ENCODE measurements around the gene C1QTNF3.
"Not testable (repeated sequence)": the region's sequence is repeated elsewhere in the genome, so short reads cannot be mapped to it uniquely, and the experiment has no call there.

C1QTNF3 gene

DNA sequence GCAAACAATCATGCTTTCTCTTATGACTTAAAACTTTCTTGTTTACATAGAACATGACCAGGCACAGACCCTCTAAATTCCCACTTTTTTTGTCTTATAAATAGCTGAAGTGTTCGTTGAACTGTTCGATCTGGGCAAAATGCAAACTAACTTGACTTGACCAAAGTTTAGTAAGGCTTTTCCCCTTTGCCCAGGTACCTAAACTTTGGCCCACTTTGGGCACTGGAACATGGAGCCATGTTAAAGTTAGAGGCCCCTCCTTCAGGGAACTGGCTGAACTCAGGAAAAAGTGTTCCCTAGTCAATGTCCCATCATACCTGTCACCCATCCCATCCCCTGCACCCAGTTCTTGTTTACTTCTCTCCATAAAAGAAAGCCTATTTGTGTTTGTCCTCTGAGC lies 25.8 kb downstream of the C1QTNF3 start:
- no peak for DNase-seq

DNA sequence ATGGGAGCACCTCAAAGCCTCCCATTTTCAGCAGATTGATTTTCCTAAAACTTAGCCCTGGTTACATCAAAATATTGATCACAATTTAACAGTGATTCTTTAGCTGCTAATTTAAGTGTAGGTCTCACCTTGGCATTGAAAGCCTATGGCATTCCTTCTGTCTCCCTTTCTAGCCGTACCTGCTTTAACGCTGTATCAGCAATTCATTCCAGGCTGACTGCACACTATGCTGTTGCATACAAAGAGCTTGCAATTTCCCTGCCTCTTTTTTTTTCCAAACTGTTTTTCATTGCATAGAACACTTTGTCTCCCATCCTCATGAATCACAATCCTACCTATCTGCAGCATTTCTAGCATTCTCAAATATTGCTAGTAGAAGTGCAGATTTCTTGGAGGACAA lies 26.3 kb downstream of the C1QTNF3 start:
- no peak for DNase-seq

DNA sequence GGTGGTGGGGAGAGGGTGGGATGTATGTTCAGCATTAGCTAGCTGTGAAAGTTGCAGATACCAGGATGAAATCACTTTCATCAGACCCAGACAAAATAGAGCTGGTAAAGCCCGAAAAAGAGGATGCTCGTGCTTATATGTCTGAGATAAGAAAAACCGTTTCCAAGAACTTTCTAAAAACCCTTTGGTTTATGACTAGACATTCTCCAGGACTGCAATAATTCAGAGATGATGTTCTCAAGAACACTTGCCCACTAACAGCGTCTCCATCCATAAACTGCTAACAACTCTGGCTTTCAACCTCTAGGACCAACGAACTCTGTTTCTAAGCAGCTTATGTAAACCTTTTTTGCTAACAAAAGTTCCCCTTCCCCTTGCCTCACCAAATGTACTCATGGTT lies 26.8 kb downstream of the C1QTNF3 start:
- DNase-seq, result no peak

DNA sequence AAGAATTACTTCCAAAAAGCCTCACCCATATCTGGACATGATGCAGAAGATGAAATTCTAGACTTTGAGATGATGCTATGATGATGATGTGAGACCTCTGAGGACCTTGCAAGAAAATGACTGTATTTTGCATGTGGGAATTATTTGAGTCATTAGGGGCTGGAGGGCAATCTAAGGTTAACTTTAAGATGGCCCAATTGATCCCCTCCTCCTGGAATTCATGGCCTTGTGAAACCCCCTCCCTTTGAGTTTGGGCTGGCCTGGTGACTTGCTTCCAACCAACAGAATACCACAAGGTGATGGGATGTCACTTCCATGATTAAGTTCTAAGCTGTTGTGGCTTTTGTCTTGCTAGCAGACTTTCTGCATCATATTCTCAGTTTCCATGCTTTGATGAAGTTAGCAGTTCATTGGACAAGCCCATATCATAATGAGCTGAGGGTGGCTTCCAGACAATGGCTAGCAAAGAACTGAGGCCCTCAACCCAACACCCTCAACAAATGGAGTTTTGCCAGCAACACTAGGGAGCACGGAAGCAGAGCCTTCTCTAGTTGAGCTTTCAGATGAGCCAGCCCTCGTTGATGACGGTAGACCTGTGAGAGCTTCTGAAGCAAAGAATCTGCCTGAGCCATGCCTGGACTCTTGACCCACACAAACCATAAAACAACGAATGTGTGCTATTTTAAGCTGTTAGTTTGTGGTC lies 27.7 kb downstream of the C1QTNF3 start:
- no peak for DNase-seq

DNA sequence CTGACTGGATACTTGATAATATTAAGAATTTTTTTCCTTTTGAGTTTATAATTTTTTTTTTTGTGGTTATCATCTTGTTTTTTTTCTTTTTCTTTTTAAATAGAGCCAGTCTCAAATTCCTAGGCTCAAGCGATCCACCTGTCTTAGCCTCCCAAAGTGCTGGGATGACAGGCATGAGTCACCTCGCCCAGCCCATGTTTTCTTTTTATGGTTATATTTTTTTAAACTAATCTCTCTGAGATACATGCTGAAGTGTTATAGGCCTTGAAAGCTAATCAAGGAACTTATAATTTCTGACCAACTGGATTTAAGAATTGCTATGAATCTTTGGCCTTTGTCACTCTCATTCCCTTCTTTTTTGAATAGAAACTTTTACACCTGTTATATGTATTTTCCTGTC lies 28.4 kb downstream of the C1QTNF3 start:
- DNase-seq, result no peak

DNA sequence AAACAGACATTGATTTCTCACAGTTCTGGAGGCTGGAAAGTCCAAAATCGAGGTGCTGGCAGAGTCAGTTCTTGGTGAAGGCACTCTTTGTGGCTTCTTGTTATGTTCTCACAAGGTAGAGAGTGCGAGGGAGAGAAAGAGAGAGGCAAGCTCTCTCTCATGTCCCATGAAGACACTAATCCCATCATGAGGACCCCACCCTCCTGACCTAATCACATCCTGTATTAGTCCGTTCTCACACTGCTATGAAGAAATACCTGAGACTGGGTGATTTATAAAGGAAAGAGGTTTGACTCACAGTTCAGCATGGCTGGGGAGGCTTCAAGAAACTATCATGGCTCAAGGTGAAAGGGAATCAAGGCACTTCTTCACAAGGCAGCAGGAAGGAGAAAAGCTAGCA lies 29.5 kb downstream of the C1QTNF3 start:
- no peak for DNase-seq

DNA sequence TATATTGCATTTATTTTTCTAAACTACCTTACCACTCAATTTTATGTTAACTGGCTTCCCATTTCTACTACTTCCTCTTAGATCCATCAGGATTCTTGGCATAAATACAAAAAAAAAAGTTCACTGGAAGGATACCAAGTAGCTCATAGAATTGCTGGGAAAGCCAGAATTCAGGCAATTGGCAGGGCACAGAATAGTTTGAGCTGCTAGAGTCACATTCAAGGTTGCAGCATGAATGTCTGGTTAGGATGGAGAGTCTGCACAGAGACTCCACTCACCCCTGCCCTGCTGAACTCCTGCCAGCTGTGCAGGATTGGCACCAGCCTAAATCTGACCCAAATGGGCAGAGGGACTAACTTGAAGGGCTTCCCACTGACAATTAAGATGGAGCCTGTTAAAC lies 30.2 kb downstream of the C1QTNF3 start:
- peak; percentile 68 for DNase-seq

DNA sequence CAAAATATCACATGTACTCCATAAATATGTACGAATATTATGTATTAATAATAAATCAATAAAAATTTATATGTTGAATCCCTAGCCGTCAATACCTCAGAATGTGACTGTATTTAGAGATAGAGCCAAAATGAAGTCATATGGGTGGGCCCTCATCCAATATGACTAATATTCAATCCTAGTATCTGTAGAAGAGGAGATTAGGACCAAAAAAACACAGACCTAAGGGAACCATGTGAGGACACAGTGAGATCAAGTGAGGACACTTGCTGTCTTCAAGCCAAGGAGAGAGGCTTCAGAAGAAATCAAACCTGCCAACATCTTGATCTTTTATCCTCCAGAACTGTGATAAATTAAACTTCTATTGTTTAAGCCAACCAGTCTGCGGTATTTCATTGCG lies 31.5 kb downstream of the C1QTNF3 start:
- peak; percentile 44 for DNase-seq

DNA sequence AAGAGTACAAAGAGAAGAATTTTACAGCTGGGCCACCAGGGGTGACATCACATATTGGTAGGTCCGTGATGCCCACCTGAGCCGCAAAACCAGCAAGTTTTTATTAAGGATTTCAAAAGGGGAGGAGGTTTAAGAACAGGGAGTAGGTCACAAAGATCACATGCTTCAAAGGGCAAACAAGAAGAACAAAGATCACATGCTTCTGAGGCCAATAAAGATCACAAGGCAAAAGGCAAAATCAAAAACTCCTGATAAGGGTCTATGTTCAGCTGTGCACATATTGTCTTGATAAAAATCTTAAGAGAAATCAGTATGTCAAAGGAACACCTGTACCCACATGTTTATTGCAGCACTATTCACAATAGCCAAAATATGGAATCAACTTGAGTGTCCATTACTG lies 32.9 kb downstream of the C1QTNF3 start:
- DNase-seq, result not testable (repeated sequence)

DNA sequence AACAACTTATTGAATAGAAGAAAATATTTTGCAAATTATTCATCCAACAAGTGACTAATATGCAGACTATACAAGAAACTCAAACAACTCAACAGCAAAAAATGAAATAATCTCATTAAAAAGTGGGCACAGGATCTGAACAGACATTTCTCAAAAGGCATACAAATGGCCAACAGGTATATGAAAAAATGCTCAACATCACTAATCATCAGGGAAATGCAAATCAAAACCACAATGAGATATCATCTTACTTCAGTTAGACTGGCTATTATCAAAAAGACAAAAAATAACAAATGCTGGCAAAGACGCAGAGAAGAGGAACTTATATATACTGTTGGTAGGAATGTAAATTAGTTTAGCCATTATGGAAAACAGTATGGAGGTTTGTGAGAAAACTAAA lies 33.4 kb downstream of the C1QTNF3 start:
- no peak for DNase-seq

DNA sequence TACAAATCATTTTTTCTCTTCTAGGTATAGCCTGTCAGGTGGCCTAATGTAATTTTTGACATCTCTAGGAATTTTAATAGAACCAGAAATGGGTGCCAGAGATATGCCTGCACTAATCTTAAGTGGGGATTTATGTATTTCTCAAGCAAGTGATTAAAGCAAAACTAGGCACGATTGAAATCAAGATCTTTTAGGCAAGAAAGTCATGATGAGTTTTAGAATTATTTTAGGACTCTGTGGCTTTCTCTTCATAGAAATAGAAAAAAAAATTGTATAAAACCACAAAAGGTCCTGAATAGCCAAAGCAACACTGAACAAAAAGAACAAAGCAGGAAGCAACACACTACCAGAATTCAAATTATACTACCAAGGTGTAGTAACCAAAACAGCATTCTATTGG lies 34.2 kb downstream of the C1QTNF3 start:
- DNase-seq, result no peak

DNA sequence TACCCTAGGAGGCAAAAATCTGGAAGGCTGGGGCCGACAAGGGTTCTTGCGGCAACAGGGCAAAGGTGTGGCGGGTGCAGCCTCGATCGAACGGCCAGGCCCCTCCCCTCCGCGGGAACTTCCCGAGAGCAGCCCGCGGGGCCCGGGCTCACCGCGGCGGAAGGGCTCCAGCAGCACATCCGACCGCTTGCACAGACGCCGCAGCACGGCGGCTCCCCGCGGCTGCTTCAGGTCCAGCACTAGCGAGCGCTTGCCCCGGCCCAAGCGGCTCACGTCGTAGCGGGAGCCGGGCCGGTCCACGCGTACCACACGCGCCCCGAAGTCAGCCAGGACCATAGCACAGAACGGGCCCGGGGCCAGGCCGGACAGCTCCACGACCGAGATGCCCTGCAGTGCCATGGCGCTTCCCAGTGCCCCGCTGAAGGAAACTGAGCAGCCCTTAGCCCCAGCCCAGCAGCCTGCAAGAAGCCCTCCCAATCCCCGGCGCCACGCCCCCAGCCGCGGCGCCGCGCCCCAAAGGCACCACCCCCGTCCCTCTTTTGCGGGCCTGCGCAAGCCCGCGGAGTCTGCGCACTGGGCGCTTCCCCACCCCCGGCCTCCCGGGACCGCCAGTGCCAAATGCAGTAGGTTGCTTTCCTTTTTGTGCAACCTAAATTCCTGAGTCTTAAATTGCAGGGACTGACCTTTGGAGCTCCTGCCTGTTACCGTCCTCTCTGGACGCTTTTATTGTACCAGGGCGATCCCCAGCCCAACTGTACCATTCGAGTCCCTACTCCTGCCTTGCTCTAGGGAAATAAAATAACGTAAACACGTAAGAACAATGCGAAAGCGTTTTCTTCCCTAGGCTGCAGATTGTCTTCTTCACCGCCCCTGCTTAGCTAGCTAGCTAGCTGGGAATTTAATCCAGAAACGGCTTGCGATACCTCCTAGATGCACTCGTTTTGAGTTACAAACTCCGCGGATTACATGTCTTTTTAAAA lies 35.1 kb downstream of the C1QTNF3 start, which contains the start of gene AMACR:
AMACR (minus strand) TSS at position 430 of the 980 bp plus-strand sequence; CDS start at position 399, 31 bp downstream.
- peak; percentile 92 for DNase-seq

DNA sequence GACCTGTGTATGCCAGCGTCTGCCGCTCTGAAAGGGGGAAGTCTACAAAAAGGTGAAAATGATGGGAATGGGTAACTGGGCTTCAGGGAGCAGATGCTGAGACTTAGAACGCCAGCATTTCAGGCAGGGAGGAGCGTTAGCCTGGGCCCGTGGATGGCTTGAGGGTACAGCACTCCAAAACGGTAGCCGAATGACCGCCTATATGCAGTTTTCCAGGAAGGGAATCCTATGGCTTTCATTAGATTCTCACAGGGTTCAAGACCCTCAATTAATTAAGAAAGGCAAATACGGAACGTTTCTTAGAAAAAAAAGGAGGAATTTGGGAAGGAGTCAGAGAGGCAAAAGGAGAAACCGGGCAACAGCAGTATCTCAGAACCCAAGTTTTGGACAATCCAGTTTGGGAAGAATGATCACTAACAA lies 35.8 kb downstream of the C1QTNF3 start:
- no peak for DNase-seq

DNA sequence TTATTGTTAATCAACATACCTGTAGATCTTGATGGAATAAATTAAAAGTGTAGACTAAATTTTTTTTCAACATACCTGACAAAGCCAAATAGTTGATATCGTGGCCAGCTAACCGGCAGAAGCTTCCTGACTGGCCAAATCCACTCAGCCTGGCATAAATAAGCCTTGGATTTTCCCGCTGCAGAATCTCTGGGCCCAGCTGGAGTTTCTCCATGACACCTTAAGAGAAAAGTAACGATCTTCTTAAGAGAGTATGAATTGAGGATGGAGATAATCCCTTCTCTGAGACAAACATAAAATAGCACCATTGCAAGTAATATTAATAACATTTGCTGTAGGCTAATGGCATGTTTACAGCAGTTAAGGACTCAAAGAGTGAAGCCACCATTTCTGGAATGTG lies 37.3 kb downstream of the C1QTNF3 start:
- DNase-seq, result no peak

DNA sequence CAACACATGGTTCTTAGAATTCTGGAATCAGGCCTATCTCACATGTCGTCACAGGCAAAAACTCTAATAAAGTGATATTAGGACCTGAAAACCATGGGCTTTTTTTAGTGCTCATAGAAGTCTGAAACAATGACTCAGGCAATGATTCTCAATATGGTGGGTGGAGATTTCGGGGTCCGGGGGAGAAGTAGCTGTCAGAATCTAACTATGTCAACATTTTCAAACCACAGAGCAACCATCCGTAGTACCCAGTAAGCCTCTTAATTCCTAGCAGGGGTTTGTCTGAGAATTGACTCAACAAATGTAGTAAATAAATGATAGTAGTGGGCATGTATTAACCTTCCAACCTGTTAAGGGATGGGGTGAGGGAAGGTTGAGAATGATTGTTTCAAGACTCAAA lies 37.8 kb downstream of the C1QTNF3 start:
- DNase-seq, result no peak

DNA sequence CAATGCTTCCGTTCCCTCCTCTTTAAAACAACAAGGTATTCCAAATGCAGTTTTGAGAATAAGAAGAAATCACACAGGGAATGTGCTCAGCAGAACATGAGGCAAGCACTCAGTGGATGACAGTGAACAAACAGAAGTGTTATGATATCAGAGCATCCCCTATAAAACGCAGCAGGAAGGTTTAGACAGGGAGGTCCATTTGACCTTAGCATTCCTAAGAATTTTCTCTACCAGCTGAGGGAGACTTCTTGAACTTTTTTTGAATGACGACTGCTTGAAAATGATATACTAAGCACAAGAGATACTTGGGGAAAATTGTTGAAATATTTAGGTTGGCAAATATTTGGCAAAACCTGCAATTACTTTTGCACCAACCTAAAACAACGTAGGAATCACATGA lies 39.1 kb downstream of the C1QTNF3 start:
- no peak for DNase-seq

DNA sequence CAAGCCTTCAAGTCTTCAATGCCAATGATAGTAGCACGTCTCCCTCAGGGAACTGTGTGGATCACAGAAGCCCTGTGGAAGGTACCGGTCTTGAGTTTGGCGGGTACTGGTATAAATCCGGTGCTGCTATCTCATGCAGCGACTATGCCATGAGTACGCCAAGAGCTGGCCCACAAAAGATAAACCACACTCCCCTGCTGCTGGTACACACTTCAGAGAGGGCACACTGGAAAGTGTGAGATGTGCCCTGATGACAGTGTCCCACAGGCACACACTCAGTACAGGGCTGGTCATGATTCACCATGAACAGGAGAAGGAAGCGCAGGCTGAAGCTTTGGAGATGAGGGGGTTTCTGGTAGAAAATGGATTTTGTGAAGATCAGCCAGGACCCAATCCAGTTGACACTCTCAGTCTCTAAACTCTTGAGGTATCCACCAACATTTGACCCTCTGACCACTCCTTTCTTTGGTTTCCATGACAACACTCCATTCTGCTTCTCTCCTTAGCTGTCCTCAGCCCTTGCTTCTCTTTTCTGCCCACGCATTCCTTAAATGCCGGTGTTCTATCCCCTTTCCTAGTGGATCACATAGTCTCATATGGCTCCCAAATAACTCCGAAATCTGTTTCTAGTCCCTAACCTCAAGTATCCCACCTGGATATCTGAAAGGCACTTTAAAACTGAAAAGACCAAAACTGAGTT lies 40.2 kb downstream of the C1QTNF3 start:
- DNase-seq, result no peak

DNA sequence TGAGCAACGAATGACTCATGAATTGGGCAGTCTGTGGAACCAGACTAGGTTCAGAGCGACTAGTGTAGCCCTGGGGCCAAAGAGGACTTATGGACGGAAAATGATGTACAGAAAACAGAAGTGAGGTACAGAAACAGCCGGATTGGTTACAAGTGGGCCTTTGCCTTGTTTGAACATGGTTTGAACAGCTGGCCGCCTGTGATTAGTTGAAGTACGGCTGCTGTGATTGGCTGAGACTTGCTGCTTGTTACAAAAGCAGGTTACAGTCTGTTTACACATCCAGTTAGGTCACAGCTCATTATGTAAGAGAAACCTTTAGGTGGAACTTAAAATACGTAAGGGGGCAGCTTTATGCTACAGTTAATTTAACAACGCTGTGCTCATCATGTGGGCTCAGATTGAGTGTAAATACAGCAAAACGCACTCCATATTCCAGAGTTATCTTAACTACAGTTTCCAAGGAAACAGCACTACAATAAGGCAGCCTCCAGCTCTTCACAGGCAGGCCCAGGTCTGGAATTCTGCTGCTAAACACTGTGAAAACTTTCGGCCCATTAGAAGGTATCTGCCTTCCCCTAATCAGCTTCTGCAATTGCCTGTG lies 41.7 kb downstream of the C1QTNF3 start:
- DNase-seq, result no peak

DNA sequence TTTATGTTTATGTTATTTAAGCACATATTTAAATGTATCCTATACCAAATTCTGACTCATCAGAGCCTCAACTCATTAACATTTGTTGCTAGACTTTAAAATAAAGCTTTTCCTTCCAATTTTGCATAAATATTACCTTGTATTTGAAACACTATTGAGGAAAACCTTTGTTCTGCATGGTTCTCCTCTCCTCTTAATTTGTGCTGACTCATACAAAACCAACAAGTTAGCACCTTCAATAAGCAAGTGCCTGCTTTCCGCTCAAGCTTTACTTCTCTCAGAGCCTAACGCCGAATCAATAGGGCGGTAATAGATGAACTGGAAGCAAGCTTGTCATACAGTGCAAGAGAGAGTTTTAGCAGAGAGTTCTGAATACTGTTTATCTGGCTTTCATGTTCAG lies 43.0 kb downstream of the C1QTNF3 start:
- DNase-seq, result no peak

DNA sequence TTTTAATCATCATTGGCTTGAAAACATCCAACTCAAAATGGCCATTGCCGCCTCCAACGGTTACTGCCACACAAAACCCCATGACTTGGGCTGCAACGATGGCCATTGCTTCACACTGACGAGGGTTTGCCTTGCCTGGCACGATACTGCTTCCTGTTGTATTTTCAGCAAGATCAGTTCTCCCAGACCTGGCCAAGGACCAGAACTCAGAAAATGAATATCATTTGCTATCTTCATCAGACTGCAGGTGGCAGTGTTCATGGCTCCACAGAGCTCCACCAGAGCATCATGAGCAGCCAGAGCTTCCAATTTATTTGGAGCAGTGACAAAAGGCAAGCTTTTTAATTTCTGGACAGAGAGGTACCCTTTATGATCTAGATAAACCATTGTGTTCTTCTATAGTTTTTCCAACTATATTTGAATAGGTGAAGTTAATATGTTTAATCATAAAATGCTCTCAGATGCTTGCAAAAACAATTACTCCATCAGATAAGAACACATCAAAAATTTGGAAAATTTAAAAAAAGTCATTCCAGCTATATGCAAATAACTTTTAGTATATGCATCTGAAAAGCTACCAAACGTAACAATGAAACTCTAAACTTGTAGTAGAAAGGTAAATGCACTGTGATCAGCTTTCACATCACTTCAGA lies 45.6 kb downstream of the C1QTNF3 start:
- DNase-seq, result peak; percentile 82

DNA sequence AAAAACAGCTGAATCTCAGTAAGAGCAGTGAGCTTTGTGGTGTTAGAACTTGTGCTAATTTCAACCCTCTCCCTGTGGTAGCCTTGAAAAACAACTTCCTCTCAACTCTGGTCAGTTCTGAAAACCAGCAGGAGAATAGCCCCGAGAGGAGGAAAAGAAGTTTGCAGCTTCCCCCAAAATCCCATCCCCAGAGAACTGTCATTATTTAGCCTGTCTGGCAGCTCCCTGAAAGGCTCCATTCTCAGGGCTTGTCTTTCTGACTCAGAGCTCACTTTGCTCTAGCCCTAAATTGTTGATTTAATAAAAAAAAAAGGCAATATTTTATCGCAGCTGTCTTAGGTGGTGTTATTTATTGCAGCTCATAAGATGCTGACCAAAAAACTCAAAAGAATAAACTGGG lies 47.1 kb downstream of the C1QTNF3 start:
- DNase-seq, result no peak

DNA sequence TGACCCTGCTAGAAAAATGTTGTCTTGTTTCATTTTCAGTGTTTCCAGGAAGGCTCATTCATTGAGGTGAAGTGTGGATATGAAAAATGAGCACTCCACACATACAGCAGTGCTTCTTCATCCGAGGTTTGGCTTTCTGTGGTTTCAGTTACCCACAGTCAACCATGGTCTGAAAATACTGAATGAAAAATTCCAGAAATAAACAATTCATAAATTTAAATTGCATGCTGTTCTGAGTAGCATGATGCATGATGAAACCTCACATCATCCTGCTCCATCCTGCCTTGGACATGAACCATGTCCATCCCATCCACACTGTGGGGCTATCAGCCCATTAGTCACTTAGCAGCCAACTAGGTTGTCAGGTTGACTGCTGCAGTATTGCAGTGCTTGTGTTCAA lies 48.2 kb downstream of the C1QTNF3 start:
- DNase-seq, result peak; percentile 89

Data from fibroblast of skin of right biceps (primary cell).